Stimulated activated CD4-positive, alpha-beta T cell treated with anti-CD3 and anti-CD28 coated beads, Interleukin-15, amount 100 ng/mL, for 48 hours (primary cell): ENCODE data around the gene ZSWIM3.
A peak's percentile ranks its signal among the peaks of the same experiment; 100 is the strongest.
"Not testable (repeated sequence)": the region's sequence is repeated elsewhere in the genome, so short reads cannot be mapped to it uniquely, and the experiment has no call there.

Experiments used
- DNase-seq, 2 donors: peaks; one replicate each; pipeline ENCODE4 v3.0.0-alpha.2; 2020; ENCODE audit warnings: low read depth in 2 of 2

Gene ZSWIM3

GRCh38 chr20:45857114-45857881, at the start of gene ZSWIM3, which contains the start of gene ACOT8:
Gene ZSWIM3 (plus strand): TSS chr20:45857614. CDS start chr20:45857826, 212 bp downstream.
Gene ACOT8 (minus strand): TSS chr20:45857392. CDS start chr20:45857315, 77 bp downstream.
- peak; percentile 90 to 94 for DNase-seq

GRCh38 chr20:45810191-45810970, 47.0 kb upstream of the ZSWIM3 start:
- DNase-seq, result no peak

- peak; percentile 94 to 95 for DNase-seq
Measured at GRCh38 chr20:45812157-45813005, 45.0 kb upstream of the ZSWIM3 start, which contains the start of gene UBE2C. Gene UBE2C (plus strand): TSS chr20:45812644. CDS start chr20:45812696, 52 bp downstream.

GRCh38 chr20:45813006-45813340, 44.4 kb upstream of the ZSWIM3 start:
- DNase-seq, result no peak

GRCh38 chr20:45813489-45813888, 43.9 kb upstream of the ZSWIM3 start:
- DNase-seq, result no peak

- no peak for DNase-seq
Measured at GRCh38 chr20:45814314-45814713, 43.1 kb upstream of the ZSWIM3 start.

- DNase-seq, result no peak
Measured at GRCh38 chr20:45816951-45817350, 40.5 kb upstream of the ZSWIM3 start.

- no peak for DNase-seq
Measured at GRCh38 chr20:45817376-45818194, 39.8 kb upstream of the ZSWIM3 start.

- DNase-seq, result no peak
Measured at GRCh38 chr20:45818239-45818638, 39.2 kb upstream of the ZSWIM3 start.

- DNase-seq, result no peak
Measured at GRCh38 chr20:45819466-45819865, 37.9 kb upstream of the ZSWIM3 start.

GRCh38 chr20:45821947-45822346, 35.5 kb upstream of the ZSWIM3 start:
- DNase-seq, result no peak

- DNase-seq, result no peak
Measured at GRCh38 chr20:45822857-45823256, 34.6 kb upstream of the ZSWIM3 start.

- peak; percentile 28 to 34 for DNase-seq
Measured at GRCh38 chr20:45823949-45824835, 33.2 kb upstream of the ZSWIM3 start.

- no peak for DNase-seq
Measured at GRCh38 chr20:45826381-45827019, 30.9 kb upstream of the ZSWIM3 start.

GRCh38 chr20:45827030-45827652, 30.3 kb upstream of the ZSWIM3 start, which contains the start of gene TNNC2:
Gene TNNC2 (minus strand): TSS chr20:45827312. CDS start chr20:45827248, 64 bp downstream.
- DNase-seq, result no peak

GRCh38 chr20:45827712-45828111, 29.7 kb upstream of the ZSWIM3 start:
- no peak for DNase-seq

GRCh38 chr20:45828589-45828988, 28.8 kb upstream of the ZSWIM3 start:
- DNase-seq, result no peak

GRCh38 chr20:45829673-45830106, 27.7 kb upstream of the ZSWIM3 start:
- DNase-seq, result not testable (repeated sequence)

- DNase-seq, result no peak
Measured at GRCh38 chr20:45832619-45833018, 24.8 kb upstream of the ZSWIM3 start.
